ENCODE data around the gene CAMKK1.
"Not testable (repeated sequence)": the region's sequence is repeated elsewhere in the genome, so short reads cannot be mapped to it uniquely, and the experiment has no call there.

CAMKK1 gene

DNA sequence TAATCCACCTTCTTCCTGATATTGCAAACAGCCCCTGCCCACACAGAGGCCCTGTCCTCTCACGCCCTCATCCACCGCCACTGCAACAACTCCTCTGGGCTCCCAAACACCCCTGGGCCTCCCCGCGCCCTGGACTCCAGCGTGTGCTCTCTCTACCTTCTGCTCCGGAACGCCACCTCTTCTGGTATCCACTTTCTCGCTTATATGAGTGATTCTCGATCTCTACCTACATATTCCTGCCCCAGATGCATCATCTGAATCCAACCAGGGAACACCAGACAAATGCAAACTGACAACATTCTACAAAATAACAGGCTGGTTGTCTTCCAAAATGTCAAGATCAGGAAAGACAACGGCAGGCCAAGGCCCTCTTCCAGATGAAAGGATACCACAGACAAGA is 19.0 kb downstream of the CAMKK1 start:
- no peak for FAIRE-seq

DNA sequence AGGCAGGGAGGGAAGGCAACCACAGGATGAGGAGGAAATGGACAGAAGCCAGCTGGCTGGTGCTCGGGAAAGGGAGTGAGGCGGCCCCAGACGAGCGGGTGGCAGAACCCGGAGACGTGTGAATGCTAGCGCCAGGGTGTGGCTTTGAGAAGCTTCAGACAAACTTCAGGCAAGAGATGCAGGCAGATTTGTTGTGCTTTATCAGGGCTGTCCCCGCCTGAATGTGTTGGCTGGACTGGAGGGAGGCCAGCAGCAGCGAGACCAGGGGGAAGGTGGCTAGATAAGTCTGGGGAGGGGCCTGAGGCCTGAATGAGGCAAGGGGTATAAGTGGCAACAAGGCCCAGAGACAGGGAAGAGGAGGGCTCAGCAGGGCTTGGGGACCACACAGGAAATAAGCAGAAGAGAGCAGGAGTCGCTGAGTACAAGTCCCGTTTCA is 22.0 kb downstream of the CAMKK1 start:
- no peak for FAIRE-seq

DNA sequence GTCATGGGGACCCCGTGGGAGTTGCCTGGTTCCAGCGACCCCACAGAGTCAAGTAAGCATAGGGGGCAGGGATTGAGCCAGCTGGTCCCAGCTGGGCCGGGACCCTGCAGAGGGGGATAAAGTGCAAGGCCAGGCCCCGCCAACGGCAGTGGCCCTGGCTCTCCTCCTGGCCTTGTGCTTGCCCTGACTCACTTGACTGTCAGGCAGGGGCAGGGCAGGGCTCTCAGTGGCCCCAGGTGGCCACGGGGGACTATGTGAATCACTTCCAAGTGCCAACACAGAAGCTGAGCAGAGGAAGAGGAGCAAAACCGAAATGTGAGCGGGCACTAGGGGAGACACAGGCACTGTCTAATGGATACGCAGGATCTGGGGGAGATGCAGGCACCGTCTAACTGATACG is 25.2 kb downstream of the CAMKK1 start:
- FAIRE-seq = no peak

- FAIRE-seq = no peak
Measured at GRCh38 chr17:3867106-3867505, 25.7 kb downstream of the CAMKK1 start.

DNA sequence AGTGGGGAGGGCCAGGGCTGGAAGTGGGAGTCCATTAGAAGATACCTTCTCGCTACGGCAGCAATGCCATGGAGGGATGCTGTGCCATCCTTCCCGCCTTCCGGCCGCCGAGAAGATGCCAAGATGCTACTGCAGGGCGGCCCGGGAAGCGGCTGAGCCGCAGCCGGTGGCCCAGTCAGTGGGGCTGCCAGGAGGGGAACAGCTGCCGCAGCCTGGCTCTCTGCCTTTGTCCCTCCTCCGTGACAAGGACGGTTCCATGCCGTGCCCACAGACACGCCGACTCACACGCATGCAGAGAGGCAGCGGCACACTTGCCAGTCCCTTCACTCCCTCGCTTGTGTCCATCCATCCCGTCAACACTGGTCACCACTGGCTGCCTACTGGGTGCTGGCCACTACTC is 26.6 kb downstream of the CAMKK1 start:
- FAIRE-seq = no peak

DNA sequence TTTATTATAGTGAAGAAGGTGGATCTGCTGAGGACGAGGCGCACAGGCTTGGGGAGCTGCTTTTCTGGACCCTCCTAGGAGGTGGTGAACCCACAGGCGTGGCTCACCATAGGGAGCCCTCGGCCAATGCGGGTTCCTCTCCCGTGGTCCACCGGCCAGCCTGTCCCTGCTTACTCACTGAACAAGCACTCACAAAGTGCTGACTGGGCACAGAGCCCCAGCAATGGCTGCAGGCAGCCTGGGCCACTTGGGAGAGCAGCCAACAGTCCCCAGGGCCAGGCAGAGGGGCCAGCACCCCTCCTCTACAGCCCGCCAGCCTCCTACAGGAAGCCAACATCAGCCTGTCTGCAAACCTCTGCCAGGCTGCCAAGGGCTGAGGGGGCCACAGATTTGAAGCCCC is 27.7 kb downstream of the CAMKK1 start:
- FAIRE-seq = no peak

GRCh38 chr17:3864534-3864933 is 28.3 kb downstream of the CAMKK1 start:
- no peak for FAIRE-seq

DNA sequence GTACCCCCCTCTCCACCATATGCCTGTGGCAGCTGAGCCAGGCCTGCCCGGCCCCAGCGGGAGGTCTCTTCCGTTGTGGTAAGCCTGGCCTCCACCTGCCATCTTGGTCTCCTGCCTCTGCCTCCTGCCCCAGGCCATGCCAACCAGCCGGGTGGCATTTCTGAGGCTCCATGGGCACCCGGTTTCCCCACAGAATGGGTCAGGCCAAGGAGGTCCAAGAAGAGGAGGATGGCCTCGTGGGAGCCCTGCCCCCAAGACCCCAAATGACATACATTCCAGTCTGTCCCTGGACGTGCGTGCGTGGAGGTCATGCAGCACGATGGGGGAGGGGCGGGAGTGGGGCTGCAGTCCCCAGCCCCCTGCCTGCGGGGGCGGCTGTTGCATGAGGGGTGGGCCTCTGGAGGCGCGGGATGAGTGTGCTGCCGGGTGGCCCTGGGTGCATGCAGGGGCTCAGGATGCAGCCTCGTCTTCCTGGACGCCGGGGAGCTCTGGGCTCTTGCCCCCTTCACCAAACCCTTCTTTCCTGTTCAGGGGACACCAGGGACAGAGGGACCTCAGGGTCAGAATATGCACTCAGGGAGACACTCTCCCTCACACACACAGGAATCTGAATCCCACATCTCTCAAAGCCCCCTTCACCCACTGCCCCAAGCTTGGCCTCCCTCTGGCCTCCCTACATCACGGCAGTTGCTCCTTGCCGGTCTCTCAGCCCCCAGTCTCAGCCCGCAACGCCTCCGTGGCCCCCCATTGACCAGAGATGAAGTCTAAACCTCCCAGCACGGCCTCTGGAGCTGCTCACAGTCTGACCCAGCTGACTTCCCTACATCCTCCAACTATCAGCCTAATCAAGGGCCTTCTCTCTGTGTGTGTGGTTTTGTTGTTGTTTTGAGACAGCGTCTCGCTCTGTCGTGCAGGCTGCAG is 30.8 kb downstream of the CAMKK1 start:
- no peak for FAIRE-seq

- FAIRE-seq = no peak
Measured at GRCh38 chr17:3860939-3861700, 31.7 kb downstream of the CAMKK1 start.

DNA sequence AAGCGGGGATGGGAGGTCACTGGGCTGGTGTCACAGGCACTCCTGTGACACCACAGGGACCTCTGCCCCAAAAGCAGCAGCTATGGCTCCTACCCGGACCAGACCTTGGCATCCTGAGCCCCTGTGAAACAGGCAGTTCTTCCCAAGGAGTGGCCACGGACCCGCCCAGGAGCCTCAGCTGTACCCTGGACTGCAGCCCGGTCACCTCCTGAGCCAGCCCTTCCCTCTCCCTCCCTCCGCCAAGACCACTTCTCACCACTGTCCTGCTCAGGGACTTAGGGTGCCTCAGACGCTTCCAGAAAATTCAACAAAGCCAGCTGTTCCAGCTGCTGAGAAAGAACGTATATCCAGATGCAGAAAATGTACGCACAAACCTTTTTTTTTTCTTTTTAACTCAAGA is 32.9 kb downstream of the CAMKK1 start:
- no peak for FAIRE-seq

DNA sequence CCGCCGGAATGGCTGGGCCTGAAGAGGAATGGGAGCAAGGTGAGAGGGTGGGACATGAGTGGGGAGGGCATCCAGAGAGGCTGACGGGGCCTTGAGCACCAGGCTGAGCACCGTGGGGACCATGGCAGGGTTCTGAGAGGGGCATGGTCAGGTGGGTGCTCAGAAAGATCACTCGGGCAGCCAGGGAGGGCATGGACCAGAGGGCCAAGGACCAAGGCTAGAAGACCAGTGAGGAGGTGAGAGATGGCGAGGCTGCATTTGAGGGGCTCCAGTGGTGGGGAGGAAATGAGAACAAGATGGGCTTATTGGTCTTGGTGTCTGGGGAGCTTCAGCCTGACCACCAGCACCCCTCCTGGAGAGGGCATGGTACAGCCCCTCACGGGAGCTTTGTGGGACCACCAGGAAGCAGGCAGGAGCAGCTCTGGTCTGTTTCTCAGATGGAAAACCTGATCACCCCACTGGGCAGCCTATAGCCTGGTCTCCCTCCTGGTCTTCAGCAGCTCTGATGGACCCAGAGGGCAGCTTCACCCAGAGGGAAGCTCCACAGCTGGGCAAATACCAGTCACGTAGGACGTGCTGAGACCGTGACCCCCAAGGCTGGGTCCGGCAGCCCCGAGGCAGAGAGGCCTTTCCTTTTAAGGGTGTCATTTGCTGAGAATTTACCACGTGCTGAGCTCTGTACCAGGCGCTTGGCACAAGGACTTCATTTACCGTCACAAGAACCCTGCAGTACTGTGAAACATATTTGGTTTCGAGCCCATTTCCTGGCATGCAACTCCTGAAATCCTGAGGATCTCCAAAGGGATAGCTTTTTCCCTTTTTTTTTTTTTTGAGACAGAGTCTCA is 35.4 kb downstream of the CAMKK1 start:
- no peak for FAIRE-seq

- not testable (repeated sequence) for FAIRE-seq
Measured at GRCh38 chr17:3854204-3854603, 38.6 kb downstream of the CAMKK1 start.

GRCh38 chr17:3852561-3852960 is 40.3 kb downstream of the CAMKK1 start:
- no peak for FAIRE-seq

DNA sequence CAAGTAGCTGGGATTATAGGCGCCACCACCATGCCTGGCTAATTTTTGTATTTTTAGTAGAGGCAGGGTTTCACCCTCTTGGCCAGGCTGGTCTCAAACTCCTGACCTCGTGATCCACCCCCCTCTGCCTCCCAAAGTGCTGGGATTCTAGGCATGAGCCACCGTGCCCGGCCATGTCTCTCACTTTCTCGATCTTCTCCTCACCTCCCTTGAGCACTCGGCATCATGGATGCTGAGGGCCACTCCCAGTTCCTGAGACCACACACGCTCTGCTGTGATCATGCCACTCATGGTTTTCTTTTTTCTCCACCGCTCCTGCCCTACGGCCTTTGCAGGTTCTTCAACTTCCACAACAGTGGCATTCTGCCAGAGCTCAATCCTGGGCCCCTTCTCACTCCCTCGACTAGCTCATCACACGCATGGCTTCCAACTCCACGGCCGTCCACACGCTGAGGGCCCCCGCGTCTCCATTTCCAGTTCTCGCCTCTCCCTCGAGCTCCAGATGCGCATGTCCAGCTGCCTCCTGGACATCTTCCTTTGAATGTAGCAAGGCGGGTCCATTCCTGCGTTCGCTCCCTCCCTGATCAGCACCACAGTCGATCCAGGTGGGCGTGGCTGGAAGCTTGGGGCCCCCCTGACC is 41.3 kb downstream of the CAMKK1 start:
- no peak for FAIRE-seq

GRCh38 chr17:3848229-3848835 is 44.5 kb downstream of the CAMKK1 start:
- no peak for FAIRE-seq

DNA sequence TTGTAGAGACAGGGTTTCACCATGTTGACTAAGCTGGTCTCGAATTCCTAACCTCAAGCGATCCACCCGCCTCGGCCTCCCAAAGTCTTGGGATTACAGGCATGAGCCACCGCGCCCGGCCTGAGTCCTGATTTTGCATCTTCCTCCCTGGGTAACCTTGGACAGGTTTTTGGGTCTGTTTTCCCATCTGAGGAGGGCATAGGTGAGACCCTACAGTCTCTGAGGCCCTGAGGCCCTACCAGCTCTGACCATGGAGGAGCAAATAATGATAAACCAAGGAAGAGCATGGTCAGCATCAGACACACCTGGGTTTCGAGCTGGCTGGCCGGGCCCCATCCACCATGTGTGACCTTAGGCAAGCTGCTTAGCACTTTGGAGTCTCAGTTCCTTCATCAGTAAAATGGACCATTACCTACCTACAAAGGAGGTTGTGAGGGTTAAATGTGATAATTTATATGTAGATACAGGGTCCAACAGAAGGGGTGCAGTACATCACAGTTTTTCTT is 45.6 kb downstream of the CAMKK1 start:
- no peak for FAIRE-seq

DNA sequence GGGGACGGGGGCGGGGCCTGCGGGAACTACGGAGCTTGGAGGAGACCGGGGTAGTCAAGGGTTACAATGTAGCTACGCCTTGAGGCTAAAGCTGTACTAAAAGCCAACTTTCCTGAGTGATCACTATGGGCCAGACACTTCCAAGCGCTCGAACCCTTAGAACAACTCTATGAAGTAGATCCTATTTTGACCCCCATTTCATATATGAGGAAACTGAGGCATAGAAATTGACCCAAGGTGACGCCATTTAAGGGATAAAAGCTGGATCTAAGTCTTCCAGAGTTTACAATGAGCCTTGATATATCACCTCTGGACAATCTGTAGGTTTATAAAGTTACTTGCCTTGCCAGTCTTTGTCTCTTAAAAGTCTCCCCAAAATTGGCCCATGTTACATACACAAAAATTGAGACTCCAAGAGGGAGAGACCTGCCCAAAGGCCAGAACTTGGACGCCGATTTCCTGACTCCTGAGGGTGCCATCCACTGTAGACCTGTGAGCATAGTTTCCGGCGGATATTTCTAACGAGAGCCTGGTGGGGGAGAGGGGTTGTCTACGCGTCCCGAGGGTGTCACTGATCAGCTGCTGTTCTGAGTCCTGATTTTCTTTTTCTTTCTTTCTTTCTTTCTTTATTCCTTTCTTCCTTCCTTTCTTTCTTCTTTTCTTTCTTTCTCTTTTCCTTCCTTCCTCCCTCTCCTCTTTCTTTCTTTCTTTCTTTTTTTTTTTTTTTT is 46.3 kb downstream of the CAMKK1 start:
- no peak for FAIRE-seq

DNA sequence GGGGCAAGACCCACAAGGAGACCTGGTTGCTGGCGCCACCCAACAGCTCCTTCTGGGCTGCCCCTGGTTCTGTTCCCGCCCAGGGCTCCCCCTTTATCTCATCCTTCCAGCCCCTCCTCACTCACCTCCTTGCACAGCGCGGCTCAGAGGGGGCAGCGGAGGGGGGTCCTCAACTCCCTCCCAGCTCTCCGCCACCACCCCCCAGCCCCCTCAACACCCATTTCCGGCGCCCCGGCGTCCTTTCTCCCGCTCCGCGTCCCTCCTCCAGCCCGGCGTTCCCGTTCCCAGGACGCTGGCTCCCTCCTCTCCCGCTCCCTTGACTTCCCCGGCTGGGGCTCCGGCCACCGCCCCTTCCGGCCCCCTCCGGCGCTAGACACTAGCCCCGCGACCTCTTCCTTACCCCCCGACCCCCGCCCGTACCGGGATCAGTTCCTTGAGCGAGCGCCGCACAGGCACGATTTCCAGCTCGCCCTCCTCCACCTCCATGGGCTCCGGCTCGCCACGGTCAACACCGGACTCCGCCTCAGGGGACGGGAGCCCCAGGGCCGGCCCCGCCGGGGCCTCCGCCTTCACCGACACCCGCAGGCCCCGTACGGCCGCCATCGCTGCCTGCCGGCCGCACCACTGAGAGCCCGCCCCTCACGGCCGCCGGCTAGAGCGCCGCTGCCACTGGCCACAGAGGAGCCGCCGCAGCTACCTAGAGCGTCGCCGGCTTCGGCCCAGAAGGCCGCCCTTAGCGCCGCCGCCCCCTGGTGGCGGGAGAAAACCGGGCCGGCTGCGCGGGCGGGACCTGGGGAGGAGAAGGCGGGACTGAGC is 47.0 kb downstream of the CAMKK1 start, which contains the start of gene NCBP3:
TSS of gene NCBP3 (minus strand) at position 626 of the 816 bp plus-strand sequence. CDS start at position 603, 23 bp downstream.
- FAIRE-seq = peak; percentile 37

DNA sequence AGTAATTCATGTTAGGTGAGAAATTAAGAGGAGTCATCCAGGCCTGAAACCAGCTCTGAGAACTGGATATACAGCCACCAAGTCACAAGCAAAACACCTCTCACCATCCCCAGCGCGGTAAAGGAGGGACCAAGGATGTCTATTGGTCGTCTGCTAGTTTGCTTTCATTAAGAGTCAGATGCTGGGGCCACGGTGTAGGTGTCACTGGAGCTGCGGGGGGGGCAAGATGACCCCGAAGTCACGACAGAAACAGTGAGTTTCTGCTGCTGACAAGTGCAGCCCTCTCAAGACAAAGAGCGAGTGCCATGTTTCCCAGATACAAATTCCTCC is 47.6 kb downstream of the CAMKK1 start:
- no peak for FAIRE-seq

- not testable (repeated sequence) for FAIRE-seq
Measured at GRCh38 chr17:3844556-3844955, 48.3 kb downstream of the CAMKK1 start.

All from TTC549 (cell line).